Left lobe of liver (tissue), 2 donors: Measurements from ENCODE around the gene EYS. TPM values are rescaled to one million over a fixed set of nuclear protein-coding genes. Genes with fewer than 3 reads are reported as not detected.

Experiments used
- ATAC-seq: fragments of 200-7000 bp; cut with Tn5 transposase; one replicate; pipeline ENCODE4 v1.9.1; 2020; ENCODE audit warnings: mild to moderate bottlenecking, moderate library complexity
- DNase-seq: peaks from one replicate; pipeline ENCODE4 v3.0.0-alpha.2; 2020; ENCODE audit warnings: low spot score
- total RNA-seq: library from RNA; stranded (reverse); gene quantifications from one replicate; pipeline ENCODE4 v1.2.1, GENCODE V29; 2021
- donor health status: DM: no; HTN: no; CAD: no; lungs with moderate emphysema.
- donor health status: DM: no; HTN: yes; CAD: no.

The EYS gene
- total RNA-seq, 1 donor from 2014 or later = 1.3 TPM

GRCh38 chr6:64874776-64875175 lies 832.2 kb downstream of the EYS start:
- no peak for ATAC-seq
- DNase-seq = no peak

- DNase-seq (no peak), ATAC-seq (no peak)
These were observed 834.4 kb downstream of the EYS start for GRCh38 chr6:64872633-64873032.

- ATAC-seq (no peak), DNase-seq (no peak)
These were observed 845.9 kb downstream of the EYS start for GRCh38 chr6:64861039-64861651.

GRCh38 chr6:64860203-64860602 lies 846.8 kb downstream of the EYS start:
- DNase-seq = no peak
- ATAC-seq = no peak

GRCh38 chr6:64850121-64850520 lies 856.9 kb downstream of the EYS start:
- no peak for DNase-seq
- no peak for ATAC-seq

- ATAC-seq (no peak), DNase-seq (no peak)
These were observed 858.6 kb downstream of the EYS start for GRCh38 chr6:64848467-64848866.

- ATAC-seq (no peak), DNase-seq (no peak)
These were observed 859.6 kb downstream of the EYS start for GRCh38 chr6:64847396-64847795.

- ATAC-seq (no peak), DNase-seq (no peak)
These were observed 868.3 kb downstream of the EYS start for GRCh38 chr6:64838726-64839125.

- DNase-seq (no peak), ATAC-seq (no peak)
These were observed 875.3 kb downstream of the EYS start for GRCh38 chr6:64831680-64832079.

- ATAC-seq = no peak
- DNase-seq = no peak
These were observed 889.5 kb downstream of the EYS start for GRCh38 chr6:64817525-64817924.

- ATAC-seq = no peak
- DNase-seq = no peak
These were observed 891.3 kb downstream of the EYS start for GRCh38 chr6:64815718-64816117.

GRCh38 chr6:64812138-64812537 lies 894.9 kb downstream of the EYS start:
- ATAC-seq = no peak
- no peak for DNase-seq

GRCh38 chr6:64811119-64811518 lies 895.9 kb downstream of the EYS start:
- no peak for ATAC-seq
- DNase-seq = no peak

- ATAC-seq = no peak
- no peak for DNase-seq
These were observed 899.2 kb downstream of the EYS start for GRCh38 chr6:64807785-64808184.

GRCh38 chr6:64803470-64804166 lies 903.4 kb downstream of the EYS start:
- no peak for DNase-seq
- ATAC-seq = no peak

- no peak for DNase-seq
- no peak for ATAC-seq
These were observed 914.5 kb downstream of the EYS start for GRCh38 chr6:64792534-64792933.

GRCh38 chr6:64789476-64789875 lies 917.5 kb downstream of the EYS start:
- DNase-seq (no peak), ATAC-seq (no peak)

- ATAC-seq (no peak), DNase-seq (no peak)
These were observed 920.3 kb downstream of the EYS start for GRCh38 chr6:64786736-64787135.

GRCh38 chr6:64782877-64783276 lies 924.1 kb downstream of the EYS start:
- ATAC-seq (no peak), DNase-seq (no peak)

- DNase-seq (no peak), ATAC-seq (no peak)
These were observed 928.9 kb downstream of the EYS start for GRCh38 chr6:64777941-64778785.

GRCh38 chr6:64776359-64776758 lies 930.7 kb downstream of the EYS start:
- no peak for ATAC-seq
- DNase-seq = no peak

- no peak for DNase-seq
- no peak for ATAC-seq
These were observed 932.1 kb downstream of the EYS start for GRCh38 chr6:64774881-64775280.
